Dedifferentiated amniotic fluid mesenchymal stem cell (primary cell): ENCODE data around the gene ARHGAP31.
A peak's percentile ranks its signal among the peaks of the same experiment; 100 is the strongest.
"Not testable (repeated sequence)": the region's sequence is repeated elsewhere in the genome, so short reads cannot be mapped to it uniquely, and the experiment has no call there.

Experiments
- DNase-seq: peaks from one replicate; pipeline ENCODE4 v3.0.0-alpha.2; 2016; ENCODE audit errors: extremely low spot score

ARHGAP31 gene

GRCh38 chr3:119352034-119352609, 57.9 kb downstream of the ARHGAP31 start:
- DNase-seq: no peak

- DNase-seq: peak; percentile 88
Measured at GRCh38 chr3:119352863-119353527, 58.8 kb downstream of the ARHGAP31 start.

- not testable (repeated sequence) for DNase-seq
Measured at GRCh38 chr3:119355608-119356007, 61.4 kb downstream of the ARHGAP31 start.

- DNase-seq: no peak
Measured at GRCh38 chr3:119356646-119357045, 62.5 kb downstream of the ARHGAP31 start.

- no peak for DNase-seq
Measured at GRCh38 chr3:119357190-119357589, 63.0 kb downstream of the ARHGAP31 start.

GRCh38 chr3:119359476-119360326, 65.5 kb downstream of the ARHGAP31 start:
- no peak for DNase-seq

- DNase-seq: no peak
Measured at GRCh38 chr3:119360736-119361462, 66.7 kb downstream of the ARHGAP31 start.

GRCh38 chr3:119362010-119362409, 67.8 kb downstream of the ARHGAP31 start:
- DNase-seq: no peak

GRCh38 chr3:119362940-119363725, 69.0 kb downstream of the ARHGAP31 start:
- DNase-seq: no peak

- no peak for DNase-seq
Measured at GRCh38 chr3:119364401-119364800, 70.2 kb downstream of the ARHGAP31 start.

- DNase-seq: peak; percentile 43
Measured at GRCh38 chr3:119365418-119365817, 71.2 kb downstream of the ARHGAP31 start.

- DNase-seq: no peak
Measured at GRCh38 chr3:119367000-119367399, 72.8 kb downstream of the ARHGAP31 start.

- DNase-seq: peak; percentile 47
Measured at GRCh38 chr3:119368298-119368697, 74.1 kb downstream of the ARHGAP31 start.

GRCh38 chr3:119371786-119372185, 77.6 kb downstream of the ARHGAP31 start:
- DNase-seq: not testable (repeated sequence)

- no peak for DNase-seq
Measured at GRCh38 chr3:119375106-119375505, 80.9 kb downstream of the ARHGAP31 start.

GRCh38 chr3:119375510-119375909, 81.3 kb downstream of the ARHGAP31 start:
- DNase-seq: no peak

- no peak for DNase-seq
Measured at GRCh38 chr3:119376758-119377157, 82.6 kb downstream of the ARHGAP31 start.

GRCh38 chr3:119378259-119378803, 84.1 kb downstream of the ARHGAP31 start:
- DNase-seq: no peak

- DNase-seq: no peak
Measured at GRCh38 chr3:119380697-119381096, 86.5 kb downstream of the ARHGAP31 start.

- DNase-seq: no peak
Measured at GRCh38 chr3:119382134-119382533, 88.0 kb downstream of the ARHGAP31 start.

- DNase-seq: no peak
Measured at GRCh38 chr3:119388577-119388976, 94.4 kb downstream of the ARHGAP31 start.
